GM23338 (cell line): ENCODE measurements around the gene ANKRD30B.
"Not testable (repeated sequence)": the region's sequence is repeated elsewhere in the genome, so short reads cannot be mapped to it uniquely, and the experiment has no call there.

Source experiments
- CREB1 ChIP-seq: fragments of 250-450 bp; sonication (Bioruptor Pico); IDR thresholded peaks from 2 replicates; pipeline ENCODE4 v1.5.0; 2020; ENCODE audit warnings: low read depth, mild to moderate bottlenecking, moderate library complexity
- EZH2 ChIP-seq: fragments of 200-600 bp; sonication (generic); IDR thresholded peaks from one replicate; pipeline ENCODE4 v1.8.0; 2017; ENCODE audit warnings: antibody characterized with exemption, mild to moderate bottlenecking, low read depth; ENCODE audit not compliant: unreplicated experiment
- EZH2phosphoT487 ChIP-seq: fragments of 200-600 bp; sonication (generic); IDR thresholded peaks from one replicate; pipeline ENCODE4 v1.8.1; 2018; ENCODE audit warnings: antibody characterized with exemption; ENCODE audit not compliant: unreplicated experiment
- JUNB ChIP-seq: IDR thresholded peaks from one replicate; pipeline ENCODE4 v1.6.1; 2016; ENCODE audit warnings: antibody characterized with exemption; ENCODE audit not compliant: unreplicated experiment
- POLR2AphosphoS5 ChIP-seq: IDR thresholded peaks from 2 replicates; pipeline ENCODE4 v1.6.1; 2016; ENCODE audit warnings: antibody characterized with exemption, low read depth
- TF ChIP-seq, protein P1 (sequence below), 2 experiments: fragments of 200-600 bp in 1 of 2; sonication (generic) in 1 of 2; conservative IDR thresholded peaks; 2 replicates each; pipeline versions ENCODE4 v1.5.1 to v1.6.1; 2016 to 2017; ENCODE audit warnings: antibody characterized with exemption in 2 of 2, low read depth in 2 of 2, mild to moderate bottlenecking in 2 of 2, moderate library complexity in 1 of 2
- TF ChIP-seq, protein P2 (sequence below): IDR thresholded peaks from one replicate; pipeline ENCODE4 v1.6.1; 2018; ENCODE audit warnings: antibody characterized with exemption; ENCODE audit not compliant: unreplicated experiment

DNA sequence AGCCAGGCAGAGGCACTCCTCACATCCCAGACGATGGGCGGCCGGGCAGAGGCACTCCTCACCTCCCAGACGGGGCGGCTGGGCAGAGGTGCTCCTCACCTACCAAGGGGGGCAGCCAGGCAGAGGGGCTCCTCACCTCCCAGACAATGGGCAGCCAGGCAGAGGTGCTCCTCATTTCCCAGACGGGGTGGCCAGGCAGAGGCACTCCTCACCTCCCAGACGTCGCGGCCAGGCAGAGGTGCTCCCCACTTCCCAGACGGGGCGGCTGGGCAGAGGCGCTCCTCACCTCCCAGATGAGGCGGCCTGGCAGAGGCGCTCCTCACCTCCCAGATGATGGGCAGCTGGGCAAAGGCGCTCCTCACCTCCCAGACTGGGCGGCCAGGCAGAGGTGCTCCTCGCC lies 107.7 kb downstream of the ANKRD30B start:
- TF ChIP-seq EZH2phosphoT487, JUNB, EZH2, POLR2AphosphoS5, CREB1: not testable (repeated sequence)
- TF ChIP-seq, protein P1, sequence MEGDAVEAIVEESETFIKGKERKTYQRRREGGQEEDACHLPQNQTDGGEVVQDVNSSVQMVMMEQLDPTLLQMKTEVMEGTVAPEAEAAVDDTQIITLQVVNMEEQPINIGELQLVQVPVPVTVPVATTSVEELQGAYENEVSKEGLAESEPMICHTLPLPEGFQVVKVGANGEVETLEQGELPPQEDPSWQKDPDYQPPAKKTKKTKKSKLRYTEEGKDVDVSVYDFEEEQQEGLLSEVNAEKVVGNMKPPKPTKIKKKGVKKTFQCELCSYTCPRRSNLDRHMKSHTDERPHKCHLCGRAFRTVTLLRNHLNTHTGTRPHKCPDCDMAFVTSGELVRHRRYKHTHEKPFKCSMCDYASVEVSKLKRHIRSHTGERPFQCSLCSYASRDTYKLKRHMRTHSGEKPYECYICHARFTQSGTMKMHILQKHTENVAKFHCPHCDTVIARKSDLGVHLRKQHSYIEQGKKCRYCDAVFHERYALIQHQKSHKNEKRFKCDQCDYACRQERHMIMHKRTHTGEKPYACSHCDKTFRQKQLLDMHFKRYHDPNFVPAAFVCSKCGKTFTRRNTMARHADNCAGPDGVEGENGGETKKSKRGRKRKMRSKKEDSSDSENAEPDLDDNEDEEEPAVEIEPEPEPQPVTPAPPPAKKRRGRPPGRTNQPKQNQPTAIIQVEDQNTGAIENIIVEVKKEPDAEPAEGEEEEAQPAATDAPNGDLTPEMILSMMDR (conservative IDR thresholded peaks at IDR 0.05; ENCODE audit: low read depth in 2 of 2) = not testable (repeated sequence)
- TF ChIP-seq, protein P2, sequence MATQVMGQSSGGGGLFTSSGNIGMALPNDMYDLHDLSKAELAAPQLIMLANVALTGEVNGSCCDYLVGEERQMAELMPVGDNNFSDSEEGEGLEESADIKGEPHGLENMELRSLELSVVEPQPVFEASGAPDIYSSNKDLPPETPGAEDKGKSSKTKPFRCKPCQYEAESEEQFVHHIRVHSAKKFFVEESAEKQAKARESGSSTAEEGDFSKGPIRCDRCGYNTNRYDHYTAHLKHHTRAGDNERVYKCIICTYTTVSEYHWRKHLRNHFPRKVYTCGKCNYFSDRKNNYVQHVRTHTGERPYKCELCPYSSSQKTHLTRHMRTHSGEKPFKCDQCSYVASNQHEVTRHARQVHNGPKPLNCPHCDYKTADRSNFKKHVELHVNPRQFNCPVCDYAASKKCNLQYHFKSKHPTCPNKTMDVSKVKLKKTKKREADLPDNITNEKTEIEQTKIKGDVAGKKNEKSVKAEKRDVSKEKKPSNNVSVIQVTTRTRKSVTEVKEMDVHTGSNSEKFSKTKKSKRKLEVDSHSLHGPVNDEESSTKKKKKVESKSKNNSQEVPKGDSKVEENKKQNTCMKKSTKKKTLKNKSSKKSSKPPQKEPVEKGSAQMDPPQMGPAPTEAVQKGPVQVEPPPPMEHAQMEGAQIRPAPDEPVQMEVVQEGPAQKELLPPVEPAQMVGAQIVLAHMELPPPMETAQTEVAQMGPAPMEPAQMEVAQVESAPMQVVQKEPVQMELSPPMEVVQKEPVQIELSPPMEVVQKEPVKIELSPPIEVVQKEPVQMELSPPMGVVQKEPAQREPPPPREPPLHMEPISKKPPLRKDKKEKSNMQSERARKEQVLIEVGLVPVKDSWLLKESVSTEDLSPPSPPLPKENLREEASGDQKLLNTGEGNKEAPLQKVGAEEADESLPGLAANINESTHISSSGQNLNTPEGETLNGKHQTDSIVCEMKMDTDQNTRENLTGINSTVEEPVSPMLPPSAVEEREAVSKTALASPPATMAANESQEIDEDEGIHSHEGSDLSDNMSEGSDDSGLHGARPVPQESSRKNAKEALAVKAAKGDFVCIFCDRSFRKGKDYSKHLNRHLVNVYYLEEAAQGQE = not testable (repeated sequence)
